ENCODE results near the gene RHOG.

GRCh38 chr11:3866206-3866605 lies 25.4 kb upstream of the RHOG start:
- no peak for TF ChIP-seq CTCF (IDR thresholded peaks at IDR 0.05)
- no peak for TF ChIP-seq POLR2A (IDR thresholded peaks at IDR 0.05)
